H1 (cell line): ENCODE measurements around the gene TSPAN32. TPM values are rescaled to one million over a fixed set of nuclear protein-coding genes. Genes with fewer than 3 reads are reported as not detected.

Experiments used
- CTCF ChIA-PET: fragments of 300-600 bp; sonication (Branson Sonifier 250); formaldehyde crosslinking; loops from one replicate; lab custom pipeline; 2021; ENCODE audit not compliant: partially characterized antibody; lab: Charles Lee
- POLR2A ChIA-PET: fragments of 300-600 bp; sonication (Branson Sonifier 250); formaldehyde crosslinking; loops from one replicate; lab custom pipeline; 2021; ENCODE audit warnings: inconsistent platforms; ENCODE audit not compliant: partially characterized antibody; lab: Charles Lee
- DNase-seq, 2 experiments: peaks; one replicate each; pipeline versions ENCODE4 v3.0.0 to v3.0.0-alpha.2; 2010 to 2022; ENCODE audit warnings: low spot score in 2 of 2, low read depth in 1 of 2, mixed read lengths in 1 of 2
- FAIRE-seq: peaks from 2 replicates; lab custom pipeline; 2011; peaks lifted over from hg19 to GRCh38; lab: Jason Lieb, UNC
- H2AFZ ChIP-seq: 2 replicates; pipeline ENCODE4 v1.8.1; 2012; ENCODE audit warnings: low read length, inconsistent platforms
- H2AK5ac ChIP-seq: 2 replicates; pipeline ENCODE4 v1.6.1; 2013; ENCODE audit warnings: low read depth, low read length
- H2BK120ac ChIP-seq: replicated peaks from 2 replicates; pipeline ENCODE3; 2013; ENCODE audit warnings: low read depth, low read length, inconsistent platforms
- H2BK12ac ChIP-seq: 2 replicates; pipeline ENCODE4 v1.6.1; 2013; ENCODE audit warnings: low read depth, low read length
- H2BK15ac ChIP-seq: 2 replicates; pipeline ENCODE4 v1.6.1; 2013; ENCODE audit warnings: low read length
- H2BK20ac ChIP-seq: 2 replicates; pipeline ENCODE4 v1.6.1; 2013; ENCODE audit warnings: low read length
- H2BK5ac ChIP-seq: 2 replicates; pipeline ENCODE4 v1.6.1; 2013; ENCODE audit warnings: low read depth, low read length
- H3K14ac ChIP-seq: 2 replicates; pipeline ENCODE4 v1.6.1; 2013; ENCODE audit warnings: inconsistent platforms; ENCODE audit not compliant: insufficient read length
- H3K18ac ChIP-seq: 2 replicates; pipeline ENCODE4 v1.6.1; 2013; ENCODE audit warnings: low read length; ENCODE audit errors: extremely low read depth
- H3K23ac ChIP-seq: 2 replicates; pipeline ENCODE4 v1.6.1; 2013; ENCODE audit warnings: inconsistent platforms; ENCODE audit not compliant: insufficient read length
- H3K23me2 ChIP-seq: 2 replicates; pipeline ENCODE4 v1.6.1; 2013; ENCODE audit warnings: low read depth, low read length
- H3K27ac ChIP-seq: 2 replicates; pipeline ENCODE4 v1.6.1; 2011; ENCODE audit warnings: low read depth, low read length, inconsistent platforms
- H3K27me3 ChIP-seq, 4 experiments: replicated peaks in 1 of 4; 1 replicate in 1 of 4; 2 replicates in 3 of 4; pipeline versions ENCODE4 v1.6.1 to v1.8.1; 2011 to 2013; ENCODE audit warnings: low read length in 3 of 4, mild to moderate bottlenecking in 3 of 4, inconsistent platforms in 2 of 4, mixed read lengths in 2 of 4, moderate library complexity in 1 of 4; ENCODE audit not compliant: control insufficient read depth in 3 of 4, insufficient read depth in 3 of 4; ENCODE audit errors: extremely low read depth in 1 of 4
- H3K36me3 ChIP-seq, 4 experiments: 2 replicates each; pipeline versions ENCODE4 v1.6.1 to v1.8.1; 2011 to 2013; ENCODE audit warnings: mild to moderate bottlenecking in 4 of 4, low read length in 3 of 4, moderate library complexity in 2 of 4, control low read depth in 1 of 4, inconsistent platforms in 1 of 4; ENCODE audit not compliant: insufficient read depth in 4 of 4, control insufficient read depth in 2 of 4
- H3K4ac ChIP-seq: replicated peaks from 2 replicates; pipeline ENCODE3; 2013; ENCODE audit warnings: low read length, low read depth, mixed read lengths, inconsistent platforms; ENCODE audit not compliant: insufficient read length
- H3K4me1 ChIP-seq, 4 experiments: replicated peaks in 1 of 4; 1 replicate in 1 of 4; 2 replicates in 3 of 4; pipeline versions ENCODE4 v1.6.1 to v1.8.1; 2011 to 2013; ENCODE audit warnings: low read length in 3 of 4, inconsistent platforms in 2 of 4, mixed read lengths in 1 of 4; ENCODE audit not compliant: insufficient read depth in 4 of 4, control insufficient read depth in 3 of 4
- H3K4me2 ChIP-seq, 2 experiments: 2 replicates each; pipeline versions ENCODE4 v1.6.1 to v1.8.1; 2011 to 2013; ENCODE audit warnings: low read depth in 2 of 2, low read length in 2 of 2, control low read depth in 1 of 2, inconsistent platforms in 1 of 2, mild to moderate bottlenecking in 1 of 2; ENCODE audit not compliant: insufficient read depth in 1 of 2
- H3K4me3 ChIP-seq, 4 experiments: fragments of 200-600, 300-600 bp in 1 of 4; sonication (generic), shearing (Covaris generic), sonication (Bioruptor Twin) in 1 of 4; 2 replicates each; pipeline versions ENCODE4 v1.5.1 to v1.8.1; 2011 to 2016; ENCODE audit warnings: low read length in 4 of 4, low read depth in 3 of 4, control low read depth in 2 of 4, inconsistent platforms in 2 of 4, mild to moderate bottlenecking in 2 of 4, mixed read lengths in 1 of 4, moderate library complexity in 1 of 4; ENCODE audit not compliant: insufficient read depth in 2 of 4; ENCODE audit errors: extremely low read depth in 1 of 4
- H3K56ac ChIP-seq: replicated peaks from 2 replicates; pipeline ENCODE3; 2013; ENCODE audit warnings: low read depth, mild to moderate bottlenecking, mixed read lengths, low read length, inconsistent platforms; ENCODE audit not compliant: insufficient read length
- H3K79me1 ChIP-seq: 2 replicates; pipeline ENCODE4 v1.6.1; 2013; ENCODE audit warnings: low read depth, low read length, control low read depth
- H3K79me2 ChIP-seq, 2 experiments: 2 replicates each; pipeline versions ENCODE4 v1.6.1 to v1.8.1; 2012 to 2013; ENCODE audit warnings: low read length in 2 of 2, mild to moderate bottlenecking in 2 of 2, inconsistent platforms in 1 of 2; ENCODE audit not compliant: insufficient read depth in 2 of 2, control insufficient read depth in 1 of 2
- H3K9ac ChIP-seq, 4 experiments: replicated peaks in 1 of 4; 1 replicate in 1 of 4; 2 replicates in 3 of 4; pipeline versions ENCODE4 v1.6.1 to v1.8.1; 2011 to 2013; ENCODE audit warnings: low read depth in 3 of 4, low read length in 3 of 4, control low read depth in 2 of 4, mild to moderate bottlenecking in 2 of 4, moderate library complexity in 2 of 4, inconsistent platforms in 1 of 4; ENCODE audit errors: extremely low read depth in 1 of 4
- H3K9me3 ChIP-seq, 2 experiments: 2 replicates each; pipeline versions ENCODE4 v1.6.1 to v1.8.1; 2012 to 2013; ENCODE audit warnings: mild to moderate bottlenecking in 2 of 2, moderate library complexity in 2 of 2, control low read depth in 1 of 2, inconsistent platforms in 1 of 2, low read depth in 1 of 2, low read length in 1 of 2, mixed read lengths in 1 of 2; ENCODE audit not compliant: insufficient read depth in 2 of 2
- H4K20me1 ChIP-seq, 2 experiments: replicated peaks in 1 of 2; 2 replicates each; pipeline versions ENCODE3 to v1.8.1; 2011 to 2013; ENCODE audit warnings: inconsistent platforms in 2 of 2, low read length in 2 of 2, mild to moderate bottlenecking in 1 of 2; ENCODE audit not compliant: insufficient read depth in 2 of 2, control insufficient read depth in 1 of 2
- H4K5ac ChIP-seq: 2 replicates; pipeline ENCODE4 v1.6.1; 2013; ENCODE audit warnings: low read length, low read depth, mixed read lengths, inconsistent platforms; ENCODE audit not compliant: insufficient read length
- H4K8ac ChIP-seq: 2 replicates; pipeline ENCODE4 v1.8.0; 2013; ENCODE audit warnings: mild to moderate bottlenecking, moderate library complexity, low read length, inconsistent platforms; ENCODE audit not compliant: insufficient read depth; ENCODE audit errors: extremely low read depth
- H4K91ac ChIP-seq: replicated peaks from 2 replicates; pipeline ENCODE3; 2013; ENCODE audit warnings: low read length, mixed read lengths, inconsistent platforms; ENCODE audit not compliant: insufficient read length
- BACH1 ChIP-seq: IDR thresholded peaks from 2 replicates; pipeline ENCODE4 v1.6.1; 2012; ENCODE audit warnings: low read length, improper control_type of control experiment
- RXRA ChIP-seq: IDR thresholded peaks from 2 replicates; pipeline ENCODE4 v1.6.1; 2011; ENCODE audit warnings: low read depth, mild to moderate bottlenecking, low read length, moderate library complexity; ENCODE audit not compliant: insufficient read depth
- WGBS, 2 experiments: shearing (Covaris generic) in 1 of 2; methylation state at CpG; one replicate each; pipeline versions ENCODE4 v1.1.6 to v1.1.7; 2013 to 2015; ENCODE audit warnings: low lambda C conversion rate in 2 of 2, mixed read lengths in 2 of 2, inconsistent platforms in 1 of 2, low coverage in 1 of 2, missing lambda C conversion rate in 1 of 2; ENCODE audit not compliant: insufficient replicate concordance in 2 of 2, insufficient coverage in 1 of 2, insufficient read length in 1 of 2; ENCODE audit errors: extremely low coverage in 1 of 2, missing lambda C conversion rate in 1 of 2; 5-methylcytosine and 5-hydroxymethylcytosine counted together
- polyA plus RNA-seq, 7 experiments: library from polyadenylated mRNA; depleted of rRNA in 3 of 7; stranded (reverse) in 5 of 7; unstranded in 2 of 7; fragments of >200 nt in 5 of 7; fragments of 200-250 nt in 2 of 7; gene quantifications; 1 replicate in 5 of 7; 2 replicates in 1 of 7; 4 replicates in 1 of 7; pipeline versions ENCODE4 v1.2.1 to v1.2.3, GENCODE V29; 2011 to 2013; ENCODE audit warnings: missing spikeins in 2 of 7, mixed read lengths in 2 of 7
- total RNA-seq: library from RNA; stranded (reverse); fragmentation: NEBNext Ultra II Directional; extraction: Animal tissue kit (Norgen Biotek cat#: 25700); gene quantifications from 2 replicates; pipeline ENCODE4 v1.2.1, GENCODE V29; 2021
- TF ChIP-seq, protein P1 (sequence below): IDR thresholded peaks from 2 replicates; pipeline ENCODE4 v1.6.1; 2012; ENCODE audit warnings: inconsistent platforms

The TSPAN32 gene
- total and polyA plus RNA-seq, 2 of the 8 experiments (the other 6 are each of a cell fraction or from before 2014, with no cell fraction given) = not detected

DNA sequence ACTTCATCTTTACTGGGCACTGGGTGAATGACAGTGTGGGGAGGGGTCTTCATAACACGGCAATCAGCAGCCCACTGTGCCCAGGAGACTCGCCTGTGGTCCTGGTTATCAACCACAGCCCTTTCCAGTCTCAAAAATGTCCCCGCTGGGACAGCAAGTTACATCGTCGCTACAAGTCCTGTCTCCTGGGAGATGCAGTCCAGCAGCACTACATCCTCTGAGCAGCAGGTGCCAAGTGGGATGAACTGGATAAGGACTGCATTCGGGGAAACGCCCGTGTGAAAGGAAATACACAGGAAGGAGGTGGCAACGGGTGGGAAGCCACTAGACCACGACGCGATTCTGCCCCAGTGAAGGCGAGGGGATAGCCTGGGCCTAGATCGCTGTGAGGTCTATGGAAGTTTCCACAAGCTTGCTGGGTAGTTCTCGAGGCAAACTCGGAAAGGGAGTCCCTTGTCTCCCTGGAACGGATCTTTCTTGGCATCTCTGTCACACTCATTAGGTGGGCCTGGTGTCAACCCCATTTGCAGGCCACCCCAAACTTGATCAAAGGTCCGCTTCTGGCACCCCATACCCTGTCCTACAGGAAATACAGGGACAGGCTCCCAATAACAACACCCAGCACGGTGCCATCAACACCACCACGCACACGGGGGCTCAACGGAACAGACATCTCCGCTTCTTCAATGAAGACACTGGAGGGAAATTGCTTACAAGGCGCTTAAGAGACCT is 35.8 kb upstream of the TSPAN32 start:
- Histone ChIP-seq H3K18ac (no peak overlapping the region), H3K23me2 (peaks cover 4% of the 10 kb centered on the region; the same call in 1 of the 2 replicates), H2AFZ (no peak overlapping the region), H3K56ac (no peak overlapping the region), H3K14ac (no peak overlapping the region), H3K36me3 (peaks cover 0 to 6% (median 0%) of the 10 kb centered on the region in 4 experiments; a peak in 1 of 8 replicates), H3K9me3 (peaks cover 0 to 10% of the 10 kb centered on the region in 2 experiments; a peak in 1 of 4 replicates), H3K79me2 (no peaks in the 10 kb centered on the region), H3K4me2 (no peak overlapping the region), H4K5ac (no peak overlapping the region), H4K20me1 (peaks cover 0 to 1% of the 10 kb centered on the region in 2 experiments), H3K4me1 (peaks cover 0 to 11% (median 1%) of the 10 kb centered on the region in 4 experiments; a peak in 3 of 7 replicates), H3K4ac (no peak overlapping the region), H3K27ac (no peak overlapping the region), H3K23ac (no peak overlapping the region), H2BK12ac (peak overlapping the region; percentile 9; the same call in 1 of the 2 replicates), H2BK5ac (no peak overlapping the region), H4K8ac (no peak overlapping the region), H4K91ac (no peak overlapping the region), H2BK15ac (no peak overlapping the region), H2AK5ac (no peak overlapping the region), H2BK120ac (no peak overlapping the region), H3K4me3 (no peak overlapping the region), H3K9ac (no peak overlapping the region), H2BK20ac (no peak overlapping the region), H3K79me1 (no peaks in the 10 kb centered on the region), H3K27me3 (peaks cover 14 to 61% (median 44%) of the 10 kb centered on the region in 4 experiments)
- FAIRE-seq = no peak
- ChIA-PET POLR2A (no interaction called here), CTCF (interaction anchor here (0.5 to 1.2 kb wide), 5 partner anchors 10 to 1423 kb away, joined by 3 to 5 read pairs (median 3); no protein-coding TSS in a partner anchor)
- 89% methylated on average over 24 of the region's 24 CpGs; no CpG with 5 or more reads in 1 of the 2 experiments for WGBS, 2 experiments
- no peak for DNase-seq
- TF ChIP-seq, protein P1, sequence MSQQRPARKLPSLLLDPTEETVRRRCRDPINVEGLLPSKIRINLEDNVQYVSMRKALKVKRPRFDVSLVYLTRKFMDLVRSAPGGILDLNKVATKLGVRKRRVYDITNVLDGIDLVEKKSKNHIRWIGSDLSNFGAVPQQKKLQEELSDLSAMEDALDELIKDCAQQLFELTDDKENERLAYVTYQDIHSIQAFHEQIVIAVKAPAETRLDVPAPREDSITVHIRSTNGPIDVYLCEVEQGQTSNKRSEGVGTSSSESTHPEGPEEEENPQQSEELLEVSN = no peak
- TF ChIP-seq BACH1 = no peak
- no peak for TF ChIP-seq RXRA
